ENCODE data around the gene DNHD1.

Gene DNHD1

GRCh38 chr11:6531267-6531752 lies 34.2 kb downstream of the DNHD1 start:
- peak in 1 of 2 experiments; percentile 6 for DNase-seq

- DNase-seq = no peak
These were observed 41.4 kb downstream of the DNHD1 start for GRCh38 chr11:6538456-6538855.

- DNase-seq = no peak
These were observed 41.9 kb downstream of the DNHD1 start for GRCh38 chr11:6538945-6539344.

- no peak for DNase-seq
These were observed 42.7 kb downstream of the DNHD1 start for GRCh38 chr11:6539748-6540268.

- DNase-seq = no peak
These were observed 44.3 kb downstream of the DNHD1 start for GRCh38 chr11:6541356-6541755.

- no peak for DNase-seq
These were observed 45.6 kb downstream of the DNHD1 start for GRCh38 chr11:6542727-6543126.

- no peak for DNase-seq
These were observed 48.1 kb downstream of the DNHD1 start for GRCh38 chr11:6544921-6545850.

GRCh38 chr11:6545917-6546605 lies 49.0 kb downstream of the DNHD1 start:
- DNase-seq = no peak

GRCh38 chr11:6546735-6547134 lies 49.7 kb downstream of the DNHD1 start:
- DNase-seq = no peak

GRCh38 chr11:6547177-6547576 lies 50.1 kb downstream of the DNHD1 start:
- no peak for DNase-seq

- DNase-seq = no peak
These were observed 51.0 kb downstream of the DNHD1 start for GRCh38 chr11:6548121-6548520.

GRCh38 chr11:6548641-6549040 lies 51.6 kb downstream of the DNHD1 start:
- no peak for DNase-seq

- DNase-seq = no peak
These were observed 56.6 kb downstream of the DNHD1 start for GRCh38 chr11:6553634-6554033.

GRCh38 chr11:6554828-6555706 lies 58.0 kb downstream of the DNHD1 start:
- no peak for DNase-seq

GRCh38 chr11:6556139-6556949 lies 59.3 kb downstream of the DNHD1 start:
- no peak for DNase-seq

GRCh38 chr11:6557063-6557462 lies 60.0 kb downstream of the DNHD1 start:
- DNase-seq = no peak

GRCh38 chr11:6557761-6558674 lies 60.9 kb downstream of the DNHD1 start:
- DNase-seq = no peak

- DNase-seq = no peak
These were observed 62.3 kb downstream of the DNHD1 start for GRCh38 chr11:6559369-6559768.

GRCh38 chr11:6561288-6561687 lies 64.2 kb downstream of the DNHD1 start:
- DNase-seq = no peak

- DNase-seq = no peak
These were observed 66.1 kb downstream of the DNHD1 start for GRCh38 chr11:6563121-6563619.

All from NCI-H187 (cell line).